ENCODE measurements around the gene TMEM72.

DNA sequence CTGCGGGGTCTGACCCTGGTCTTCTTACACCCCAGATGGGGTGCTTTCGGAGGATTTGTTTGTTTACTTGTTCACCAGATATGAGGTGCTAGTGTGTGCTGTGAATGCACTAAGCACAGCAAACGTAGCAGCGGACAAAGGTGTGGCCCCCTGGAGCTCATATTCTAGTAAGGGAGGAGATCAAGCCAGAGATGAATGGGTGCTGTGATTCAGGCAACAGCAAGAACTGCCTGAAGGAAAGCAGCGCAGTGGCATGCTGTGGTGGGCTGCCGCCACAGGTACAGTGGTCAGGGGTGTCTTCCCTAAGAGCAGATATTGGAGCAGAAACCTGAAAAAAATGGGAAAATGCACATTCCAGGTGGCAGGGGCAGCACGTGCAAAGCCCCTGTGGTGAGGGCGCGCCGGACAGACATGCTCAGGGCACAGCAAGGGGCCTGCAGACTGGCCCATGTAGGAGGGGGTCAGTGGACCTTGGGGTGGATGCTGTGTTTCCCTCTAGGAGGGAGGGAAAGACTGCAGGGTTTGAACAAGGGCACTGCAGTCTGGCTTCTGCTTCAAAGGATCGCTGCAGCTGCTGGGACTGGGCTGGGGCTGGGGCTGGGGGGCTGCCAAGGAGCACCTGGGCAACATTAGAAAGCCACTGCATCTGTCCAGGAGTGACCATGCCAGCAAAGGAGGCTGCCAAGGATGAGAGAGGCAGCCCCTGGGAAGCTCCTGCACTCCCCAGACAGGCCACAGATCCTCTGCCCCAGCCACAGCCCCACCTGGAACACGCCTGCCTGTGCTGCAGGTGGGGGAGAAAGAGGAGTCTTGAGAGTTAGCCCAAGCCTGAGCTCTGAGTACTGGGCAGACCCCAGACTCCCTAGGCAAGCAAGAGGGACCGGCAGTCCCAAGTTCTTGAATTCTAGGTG is 68.4 kb downstream of the TMEM72 start:
- TF ChIP-seq, protein P1, sequence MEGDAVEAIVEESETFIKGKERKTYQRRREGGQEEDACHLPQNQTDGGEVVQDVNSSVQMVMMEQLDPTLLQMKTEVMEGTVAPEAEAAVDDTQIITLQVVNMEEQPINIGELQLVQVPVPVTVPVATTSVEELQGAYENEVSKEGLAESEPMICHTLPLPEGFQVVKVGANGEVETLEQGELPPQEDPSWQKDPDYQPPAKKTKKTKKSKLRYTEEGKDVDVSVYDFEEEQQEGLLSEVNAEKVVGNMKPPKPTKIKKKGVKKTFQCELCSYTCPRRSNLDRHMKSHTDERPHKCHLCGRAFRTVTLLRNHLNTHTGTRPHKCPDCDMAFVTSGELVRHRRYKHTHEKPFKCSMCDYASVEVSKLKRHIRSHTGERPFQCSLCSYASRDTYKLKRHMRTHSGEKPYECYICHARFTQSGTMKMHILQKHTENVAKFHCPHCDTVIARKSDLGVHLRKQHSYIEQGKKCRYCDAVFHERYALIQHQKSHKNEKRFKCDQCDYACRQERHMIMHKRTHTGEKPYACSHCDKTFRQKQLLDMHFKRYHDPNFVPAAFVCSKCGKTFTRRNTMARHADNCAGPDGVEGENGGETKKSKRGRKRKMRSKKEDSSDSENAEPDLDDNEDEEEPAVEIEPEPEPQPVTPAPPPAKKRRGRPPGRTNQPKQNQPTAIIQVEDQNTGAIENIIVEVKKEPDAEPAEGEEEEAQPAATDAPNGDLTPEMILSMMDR (conservative IDR thresholded peaks at IDR 0.05; ENCODE audit: low read length), result no peak
- no peak for TF ChIP-seq EZH2phosphoT487 (IDR thresholded peaks at IDR 0.05; ENCODE audit: borderline replicate concordance)
